Peyer's patch (tissue), 4 donors: ENCODE data around the gene DPYD.

ENCODE experiments used
- POLR2A ChIP-seq, 2 donors: fragments of 450-650 bp; IDR thresholded peaks; one replicate each; pipeline ENCODE4 v1.5.1; 2017; ENCODE audit warnings: antibody characterized with exemption in 2 of 2, mild to moderate bottlenecking in 2 of 2, moderate library complexity in 2 of 2
- TF ChIP-seq, protein P1 (sequence below), 6 experiments: fragments of 450-650 bp in 4 of 6; fragments of 200-600 bp in 2 of 6; sonication (generic) in 1 of 6; IDR thresholded peaks; one replicate each; pipeline ENCODE4 v1.5.1; 2017 to 2019; ENCODE audit warnings: antibody characterized with exemption in 6 of 6, mild to moderate bottlenecking in 3 of 6, moderate library complexity in 1 of 6

DNA sequence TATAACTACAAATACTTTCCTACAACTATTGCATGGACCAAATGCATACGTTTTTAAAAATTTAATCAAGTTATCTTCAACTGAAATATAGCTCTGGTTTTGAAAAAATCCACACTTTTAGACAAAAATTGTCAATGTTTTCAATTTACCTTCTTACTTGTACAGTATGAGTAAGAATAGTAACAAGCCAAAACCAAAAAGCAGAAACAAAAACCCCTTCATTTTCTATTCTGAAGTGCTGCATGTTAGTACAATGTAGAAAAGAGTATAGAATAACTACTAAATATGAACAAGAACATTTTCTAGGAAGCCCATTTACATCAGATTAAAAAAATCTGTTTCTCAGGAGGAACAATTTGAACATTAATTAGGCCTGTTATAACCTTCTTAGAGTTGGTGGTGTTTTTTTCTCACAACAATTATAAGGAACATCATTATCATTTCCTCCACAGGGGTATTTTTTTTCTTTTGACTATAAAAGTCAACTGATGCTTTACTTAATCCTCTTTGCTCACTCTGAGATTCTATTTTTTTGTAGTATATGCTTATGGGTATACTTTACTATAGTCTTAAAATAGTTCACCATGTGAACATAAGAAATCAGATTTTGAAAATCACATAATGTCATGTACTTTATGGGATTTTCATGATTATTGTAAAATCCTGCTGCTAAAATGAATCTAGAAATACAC is 723.9 kb downstream of the DPYD start:
- TF ChIP-seq, protein P1, sequence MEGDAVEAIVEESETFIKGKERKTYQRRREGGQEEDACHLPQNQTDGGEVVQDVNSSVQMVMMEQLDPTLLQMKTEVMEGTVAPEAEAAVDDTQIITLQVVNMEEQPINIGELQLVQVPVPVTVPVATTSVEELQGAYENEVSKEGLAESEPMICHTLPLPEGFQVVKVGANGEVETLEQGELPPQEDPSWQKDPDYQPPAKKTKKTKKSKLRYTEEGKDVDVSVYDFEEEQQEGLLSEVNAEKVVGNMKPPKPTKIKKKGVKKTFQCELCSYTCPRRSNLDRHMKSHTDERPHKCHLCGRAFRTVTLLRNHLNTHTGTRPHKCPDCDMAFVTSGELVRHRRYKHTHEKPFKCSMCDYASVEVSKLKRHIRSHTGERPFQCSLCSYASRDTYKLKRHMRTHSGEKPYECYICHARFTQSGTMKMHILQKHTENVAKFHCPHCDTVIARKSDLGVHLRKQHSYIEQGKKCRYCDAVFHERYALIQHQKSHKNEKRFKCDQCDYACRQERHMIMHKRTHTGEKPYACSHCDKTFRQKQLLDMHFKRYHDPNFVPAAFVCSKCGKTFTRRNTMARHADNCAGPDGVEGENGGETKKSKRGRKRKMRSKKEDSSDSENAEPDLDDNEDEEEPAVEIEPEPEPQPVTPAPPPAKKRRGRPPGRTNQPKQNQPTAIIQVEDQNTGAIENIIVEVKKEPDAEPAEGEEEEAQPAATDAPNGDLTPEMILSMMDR (IDR thresholded peaks at IDR 0.05) = no peak
- TF ChIP-seq POLR2A (IDR thresholded peaks at IDR 0.05) = no peak
